HG02571 (cell line): Measurements from ENCODE around the gene TSPAN9.

Experiments
- ATAC-seq: cut with Tn5 transposase; IDR thresholded peaks from one replicate; pipeline ENCODE4 v1.9.1; 2021; ENCODE audit warnings: mild to moderate bottlenecking, moderate library complexity; ENCODE audit not compliant: unreplicated experiment

Gene TSPAN9

GRCh38 chr12:3075315-3075714, 1.9 kb upstream of the TSPAN9 start:
- ATAC-seq = no peak

GRCh38 chr12:3077572-3078081, 448 bp downstream of the TSPAN9 start:
- ATAC-seq = no peak

DNA sequence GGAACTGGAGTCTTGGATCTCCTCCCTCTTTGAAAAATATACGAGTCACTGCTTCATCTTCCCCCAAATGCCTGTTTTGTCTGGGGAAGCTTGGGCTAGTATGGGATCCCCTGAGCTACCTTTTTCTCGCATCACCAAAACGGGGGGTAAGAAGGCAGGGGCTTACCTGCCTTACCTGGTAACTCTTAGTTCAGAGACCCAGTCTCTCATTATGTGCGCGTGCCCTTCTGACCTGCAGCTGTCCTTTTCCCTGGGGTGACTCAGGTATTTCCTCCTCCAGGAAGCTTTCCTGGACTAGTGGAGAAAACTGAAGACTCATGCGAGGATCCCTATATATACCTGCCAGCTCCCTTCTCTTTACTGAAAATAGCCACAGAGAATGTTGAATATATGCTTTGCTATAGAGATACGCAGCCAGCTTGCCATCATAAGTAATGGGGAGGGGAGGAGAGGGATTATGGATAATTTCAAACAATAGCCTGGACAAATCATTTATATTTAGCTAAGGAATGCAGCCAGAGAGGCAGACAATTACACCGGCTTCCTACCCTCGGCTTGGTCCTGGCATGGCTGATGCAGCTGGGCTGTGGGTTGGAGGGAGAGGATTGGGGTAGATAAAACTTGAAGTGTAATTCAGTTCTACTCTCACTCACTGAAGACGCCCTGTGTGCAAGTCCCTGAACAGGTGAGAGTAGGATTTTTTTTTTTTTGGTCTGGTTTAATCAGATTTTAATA, 1.1 kb downstream of the TSPAN9 start:
- no peak for ATAC-seq

DNA sequence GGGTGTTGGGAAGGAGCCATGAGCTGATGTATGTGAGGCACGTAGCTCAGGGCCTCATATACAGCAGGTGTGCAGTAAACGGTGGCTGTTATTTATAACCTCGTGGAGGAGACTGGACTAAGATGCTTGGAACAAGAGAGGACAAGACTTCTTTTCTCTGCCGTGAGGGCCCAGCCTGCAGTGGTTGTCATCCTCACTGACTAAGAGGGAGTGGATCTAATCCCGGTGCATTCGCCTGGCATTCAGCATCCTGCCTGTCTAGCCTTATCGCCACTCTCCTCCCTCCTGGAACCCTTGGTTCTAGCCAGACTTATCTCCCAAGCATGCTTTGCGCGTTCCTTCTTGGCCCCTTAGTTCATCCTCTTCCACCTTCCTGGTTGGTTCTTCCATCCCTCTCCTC, 3.9 kb downstream of the TSPAN9 start:
- no peak for ATAC-seq

DNA sequence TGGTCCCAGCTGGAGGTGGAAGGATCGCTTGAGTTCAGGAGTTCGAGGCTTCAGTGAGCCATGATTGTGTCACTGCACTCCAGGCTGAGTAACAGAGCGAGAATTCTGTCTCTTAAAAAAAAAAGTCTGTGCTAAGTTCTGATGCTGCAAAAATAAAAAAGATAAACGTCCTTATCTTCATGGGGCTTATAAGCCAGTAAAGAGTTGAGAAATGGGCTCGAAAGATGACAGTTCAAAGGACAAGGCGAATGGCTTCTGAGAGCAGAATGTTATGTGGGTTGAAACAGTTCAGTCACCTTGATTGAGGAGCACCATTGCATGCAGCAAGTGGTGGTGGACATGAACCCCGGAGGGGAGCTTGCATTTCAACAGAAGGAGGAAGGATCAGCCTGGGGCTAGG, 4.7 kb downstream of the TSPAN9 start:
- ATAC-seq = no peak

GRCh38 chr12:3083241-3083920, 6.2 kb downstream of the TSPAN9 start:
- no peak for ATAC-seq

DNA sequence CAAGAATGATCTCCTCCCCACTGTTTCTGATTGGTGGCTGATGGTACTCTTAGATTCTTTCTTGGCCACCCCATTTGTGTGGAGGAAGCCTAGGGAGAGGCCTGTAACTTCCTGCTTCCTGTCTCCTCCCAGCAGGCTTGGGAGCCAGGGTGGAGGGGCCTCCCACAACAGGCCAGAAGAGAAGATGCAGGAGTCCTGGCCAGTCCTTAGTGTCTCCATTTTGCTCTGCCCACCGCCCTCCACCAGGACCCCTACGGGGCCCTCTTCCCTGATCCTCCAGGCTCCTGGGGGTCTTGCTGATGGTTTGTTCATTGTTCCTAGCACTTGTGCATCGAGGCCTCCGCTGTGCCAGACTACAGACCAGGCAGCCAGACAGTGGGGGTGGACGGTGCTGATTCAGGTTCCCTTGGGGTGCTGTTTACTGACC, 6.8 kb downstream of the TSPAN9 start:
- no peak for ATAC-seq

GRCh38 chr12:3084742-3085141, 7.6 kb downstream of the TSPAN9 start:
- ATAC-seq = no peak

DNA sequence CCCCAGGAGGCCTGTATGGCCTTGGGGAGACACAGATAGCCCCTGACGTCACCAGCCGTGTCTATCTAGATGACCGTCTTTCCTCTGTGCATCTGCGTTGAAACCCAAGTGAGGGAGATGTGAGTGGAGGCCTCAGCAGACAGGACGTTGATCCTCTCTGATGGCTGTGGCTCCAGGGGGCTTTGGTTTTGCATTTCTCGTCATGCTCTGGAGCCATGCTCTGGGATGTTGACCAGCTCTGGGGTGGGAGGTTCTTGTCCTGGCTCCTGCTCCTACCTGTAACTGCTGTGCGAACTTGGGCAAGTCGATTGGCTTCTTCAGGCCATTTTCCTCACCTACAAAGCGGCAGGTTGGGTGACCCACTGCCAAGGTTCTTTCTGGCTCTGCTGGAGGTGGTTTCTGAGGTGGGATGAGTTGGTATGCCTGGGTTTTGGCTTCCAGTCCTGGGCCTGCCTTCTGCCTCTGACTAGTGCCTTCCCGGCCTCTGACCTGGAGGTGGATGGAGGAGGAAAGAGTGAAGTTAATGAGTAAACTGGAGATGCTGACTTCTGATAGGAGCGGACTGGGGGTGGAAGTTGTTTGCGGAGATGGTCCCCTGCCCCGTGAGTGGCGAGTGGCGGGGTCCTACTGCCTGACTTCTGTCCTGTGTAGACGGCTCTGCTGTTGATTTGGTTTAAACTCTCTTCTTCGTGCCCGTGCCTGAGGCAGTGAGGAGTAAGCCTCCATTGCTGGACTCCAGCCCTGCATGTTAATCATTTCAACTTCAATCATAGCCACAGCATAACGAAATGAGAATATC, 8.4 kb downstream of the TSPAN9 start:
- ATAC-seq = no peak

- ATAC-seq = no peak
These were observed 9.0 kb downstream of the TSPAN9 start for GRCh38 chr12:3086211-3086610.

DNA sequence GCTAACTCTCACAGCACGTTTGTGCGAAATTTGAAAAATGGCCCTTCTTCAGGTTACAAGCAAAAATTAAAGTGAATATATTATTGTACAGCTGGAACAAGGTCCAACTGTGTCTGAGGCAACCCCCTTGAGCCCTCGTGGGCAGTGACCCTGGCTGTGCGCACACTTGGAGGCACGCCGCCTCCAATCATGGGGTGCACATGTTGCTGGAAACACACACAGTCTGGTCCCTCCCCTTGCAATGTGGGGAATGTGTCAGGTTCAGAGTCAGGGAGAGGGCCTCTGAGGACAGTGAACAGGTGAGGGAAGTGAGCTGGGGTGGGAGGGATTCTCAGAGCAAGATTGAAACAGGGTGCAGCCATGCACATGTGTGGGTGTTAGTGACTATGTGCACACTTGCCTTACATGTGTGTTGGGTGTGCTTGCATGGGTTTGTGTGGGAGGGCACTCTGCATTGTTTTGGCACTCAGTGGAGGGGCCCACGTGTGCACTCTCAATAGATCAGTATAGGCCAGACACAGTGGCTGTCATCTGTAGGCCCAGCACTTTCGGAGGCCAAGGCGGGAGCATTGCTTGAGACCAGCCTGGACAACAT, 9.6 kb downstream of the TSPAN9 start:
- ATAC-seq = no peak

- ATAC-seq = no peak
These were observed 10.8 kb downstream of the TSPAN9 start for GRCh38 chr12:3087758-3088650.

GRCh38 chr12:3089588-3089987, 12.4 kb downstream of the TSPAN9 start:
- ATAC-seq = no peak

DNA sequence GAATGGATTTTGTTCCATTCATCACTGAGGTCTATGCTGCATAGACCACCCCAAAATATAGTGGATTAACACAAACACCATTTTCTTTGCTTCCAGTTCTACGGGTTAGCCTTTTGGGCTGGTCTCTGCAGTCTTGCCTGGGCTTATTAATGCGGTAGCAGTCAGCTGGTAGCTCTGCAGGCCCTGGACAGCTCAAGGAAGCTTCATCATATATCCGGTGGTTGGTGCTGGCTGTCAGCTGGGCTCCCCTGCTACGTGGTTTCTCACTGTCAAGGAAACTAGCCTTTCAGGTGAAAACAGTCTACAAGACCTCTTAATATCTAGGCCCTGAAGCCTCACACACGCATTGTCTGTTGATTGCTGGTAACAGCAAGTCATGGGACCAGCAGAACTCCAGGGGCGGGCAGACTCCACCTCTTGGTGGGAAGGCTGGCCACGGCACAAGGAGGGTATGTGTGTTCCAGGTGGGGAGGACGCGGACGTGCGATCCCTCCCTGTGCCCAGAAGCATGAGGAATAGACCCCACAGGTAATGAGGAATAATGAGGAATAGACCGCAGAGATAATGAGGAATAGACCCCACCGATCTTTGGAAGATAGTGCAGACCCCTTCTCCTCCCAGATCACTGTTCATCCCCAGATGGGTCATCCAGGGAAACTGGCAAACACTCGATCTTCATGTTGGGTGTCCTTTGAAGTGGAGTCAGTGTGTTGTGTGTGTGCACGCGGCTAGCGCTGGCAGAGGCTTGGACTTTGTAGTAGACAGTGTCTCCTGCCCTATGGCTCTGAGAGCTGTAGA, 13.3 kb downstream of the TSPAN9 start:
- no peak for ATAC-seq

GRCh38 chr12:3091038-3091319, 13.8 kb downstream of the TSPAN9 start:
- no peak for ATAC-seq

GRCh38 chr12:3091382-3092241, 14.4 kb downstream of the TSPAN9 start:
- ATAC-seq = no peak

- no peak for ATAC-seq
These were observed 15.6 kb downstream of the TSPAN9 start for GRCh38 chr12:3092764-3093163.

DNA sequence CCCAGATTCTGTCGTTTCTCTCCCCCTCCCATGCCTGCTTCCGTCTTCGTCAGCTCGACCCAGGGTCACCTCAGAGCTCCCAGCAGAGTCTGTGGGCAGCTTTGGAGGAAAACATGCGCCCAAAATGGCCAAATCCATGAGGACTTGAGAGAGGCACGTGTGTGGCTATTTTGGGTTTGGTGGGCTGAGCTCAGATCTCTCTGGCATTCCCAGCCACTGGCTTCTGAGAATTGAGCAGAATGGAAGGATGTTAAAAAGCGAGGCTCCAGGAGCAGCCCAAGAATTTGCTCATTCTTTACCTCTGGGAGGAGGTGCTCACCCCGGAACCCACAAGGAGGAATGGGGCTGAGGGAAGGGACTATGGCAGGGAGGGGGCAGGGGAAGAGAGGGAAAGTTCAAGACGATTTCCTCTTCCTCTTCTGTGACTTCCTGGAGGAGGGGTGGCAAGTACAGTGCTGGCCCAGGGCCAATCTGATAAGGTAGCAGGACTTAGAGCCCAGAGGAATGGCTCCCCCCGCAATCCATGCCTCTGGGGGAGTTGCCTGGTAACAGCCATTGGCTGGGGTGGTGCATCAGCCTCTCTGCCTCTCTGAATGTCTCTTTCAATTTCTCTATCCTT, 20.1 kb downstream of the TSPAN9 start:
- no peak for ATAC-seq
